Fibroblast of the aortic adventitia (primary cell): ENCODE measurements around the gene OR51L1. TPM values are rescaled to one million over a fixed set of nuclear protein-coding genes. Genes with fewer than 3 reads are reported as not detected.

Experiments
- DNase-seq: peaks from one replicate; pipeline ENCODE4 v3.0.0-alpha.2; 2010; ENCODE audit warnings: low read depth
- H3K4me3 ChIP-seq: 2 replicates; pipeline ENCODE4 v1.5.1; 2011; ENCODE audit warnings: low read depth, mild to moderate bottlenecking, control low read depth, low read length, moderate library complexity
- CTCF ChIP-seq: IDR thresholded peaks from 2 replicates; pipeline ENCODE4 v1.5.1; 2011; ENCODE audit warnings: mild to moderate bottlenecking, low read length, control low read depth, inconsistent platforms; ENCODE audit not compliant: insufficient read depth
- total RNA-seq: library from RNA; depleted of rRNA; stranded (reverse); fragments of >200 nt; gene quantifications from 2 replicates; pipeline ENCODE4 v1.2.3, GENCODE V29; 2012; ENCODE audit warnings: low replicate concordance

Gene OR51L1
- total RNA-seq, 1 donor, result not detected

- no peak for TF ChIP-seq CTCF
- DNase-seq, result no peak
- no peak overlapping the region for H3K4me3 ChIP-seq
These were observed 47.4 kb downstream of the OR51L1 start for GRCh38 chr11:5042091-5042490.

DNA sequence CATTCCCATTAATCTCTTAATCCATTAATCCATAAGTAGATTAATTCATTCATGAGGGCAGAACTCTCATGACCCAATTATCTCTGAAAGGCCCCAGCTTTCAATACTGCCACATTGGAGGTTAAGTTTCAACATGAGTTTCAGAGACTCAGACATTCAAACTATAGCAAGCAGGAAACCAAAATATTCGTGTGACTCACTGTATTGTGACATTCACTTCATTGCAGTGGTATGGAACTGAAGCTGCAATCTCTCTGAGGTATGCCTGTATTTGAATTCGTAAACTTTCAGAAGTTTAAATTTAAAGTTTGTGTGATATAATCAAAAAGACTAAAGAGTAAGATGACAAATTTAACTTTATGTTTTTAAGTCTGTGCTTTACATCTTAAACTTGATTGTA, 48.7 kb downstream of the OR51L1 start:
- no peak overlapping the region for H3K4me3 ChIP-seq
- TF ChIP-seq CTCF, result no peak
- DNase-seq, result no peak

DNA sequence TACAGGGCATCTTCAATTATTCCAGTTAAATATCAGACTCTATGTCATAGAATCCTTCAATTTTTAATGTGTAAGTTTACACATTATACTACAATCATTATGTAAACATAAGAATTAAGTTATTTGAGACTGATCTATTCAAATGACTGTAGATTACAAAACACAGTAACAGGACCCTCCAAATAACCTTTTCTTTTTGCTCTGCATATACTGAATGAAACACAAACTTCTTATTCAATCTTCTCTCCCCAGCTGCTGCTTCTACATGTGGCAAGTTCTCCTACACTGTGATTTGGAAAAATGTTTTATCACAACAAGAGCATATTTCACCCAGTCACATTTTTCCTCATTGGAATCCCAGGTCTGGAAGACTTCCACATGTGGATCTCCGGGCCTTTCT, 51.6 kb downstream of the OR51L1 start, which contains the start of gene OR52J3:
Gene OR52J3, plus strand, starts transcription at position 301 of the 400 bp plus-strand sequence. Its CDS starts 0 bp downstream, at position 301.
- TF ChIP-seq CTCF, result no peak
- no peak within 1 kb of the TSS for H3K4me3 ChIP-seq
- no peak for DNase-seq

- H3K4me3 ChIP-seq, result no peak overlapping the region
- DNase-seq, result no peak
- no peak for TF ChIP-seq CTCF
These were observed 52.2 kb downstream of the OR51L1 start for GRCh38 chr11:5046754-5047330.

Other genes with a start within 250 kb of the OR51L1 start
- gene OR51F1, start 224.9 kb upstream of the OR51L1 start, total RNA-seq, result not detected in 2 replicates
- not detected in 2 replicates for gene OR52R1, start 190.5 kb upstream of the OR51L1 start, total RNA-seq
- not detected in 2 replicates for gene OR51F2, start 173.5 kb upstream of the OR51L1 start, total RNA-seq
- gene OR51S1, start 145.6 kb upstream of the OR51L1 start, total RNA-seq, result not detected in 2 replicates
- not detected in 2 replicates for gene OR51T1, start 113.0 kb upstream of the OR51L1 start, total RNA-seq
- not detected in 2 replicates for gene OR51A7, start 91.1 kb upstream of the OR51L1 start, total RNA-seq
- not detected in 2 replicates for gene OR51G2, start 75.5 kb upstream of the OR51L1 start, total RNA-seq
- gene OR51G1, start 70.5 kb upstream of the OR51L1 start, total RNA-seq, result not detected in 2 replicates
- gene OR51A4, start 47.2 kb upstream of the OR51L1 start, total RNA-seq, result not detected in 2 replicates
- gene OR51A2, start 39.1 kb upstream of the OR51L1 start, total RNA-seq, result not detected in 2 replicates
- not detected in 2 replicates for gene OR52J3, start 51.7 kb downstream of the OR51L1 start, total RNA-seq
- gene OR52E2, start 64.8 kb downstream of the OR51L1 start, total RNA-seq, result not detected in 2 replicates
- not detected in 2 replicates for gene OR52E1, start 74.7 kb downstream of the OR51L1 start, total RNA-seq
- not detected in 2 replicates for gene OR52A5, start 143.5 kb downstream of the OR51L1 start, total RNA-seq
- not detected in 2 replicates for gene OR52A1, start 159.9 kb downstream of the OR51L1 start, total RNA-seq
- gene OR51V1, start 205.8 kb downstream of the OR51L1 start, total RNA-seq, result not detected in 2 replicates
- not detected in 2 replicates for gene HBB, start 232.2 kb downstream of the OR51L1 start, total RNA-seq
- 4.8 TPM in 1 of 2 replicates, not detected in the other for gene HBD, start 239.6 kb downstream of the OR51L1 start, total RNA-seq